RKO (cell line): ENCODE data around the gene CAPS.

Experiments used
- DNase-seq: peaks from one replicate; pipeline ENCODE4 v3.0.0-alpha.2; 2016; ENCODE audit warnings: low spot score

Gene CAPS

GRCh38 chr19:5910638-5910907 is 3.5 kb upstream of the CAPS start:
- no peak for DNase-seq

DNA sequence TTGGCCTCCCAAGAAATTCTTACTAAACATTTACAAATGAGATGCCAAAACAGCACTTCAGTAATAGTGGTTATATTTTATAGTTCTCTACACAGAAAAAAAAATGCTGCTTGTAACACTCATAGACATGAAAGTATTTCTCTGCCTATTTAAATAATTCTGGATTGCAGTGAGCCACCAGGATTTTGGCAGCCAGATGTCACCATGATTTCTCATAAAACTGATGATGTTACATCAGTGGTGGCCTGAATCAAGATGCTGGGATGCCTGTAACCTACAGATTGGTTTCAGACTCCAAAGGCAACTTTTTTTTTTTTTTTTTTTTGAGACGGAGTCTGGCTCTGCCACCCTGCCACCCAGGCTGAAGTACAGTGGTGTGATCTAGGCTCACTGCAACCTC is 2.7 kb upstream of the CAPS start:
- DNase-seq: no peak

GRCh38 chr19:5914358-5914774 is 312 bp downstream of the CAPS start:
- no peak for DNase-seq

GRCh38 chr19:5914946-5915781 is 1.1 kb downstream of the CAPS start:
- no peak for DNase-seq

DNA sequence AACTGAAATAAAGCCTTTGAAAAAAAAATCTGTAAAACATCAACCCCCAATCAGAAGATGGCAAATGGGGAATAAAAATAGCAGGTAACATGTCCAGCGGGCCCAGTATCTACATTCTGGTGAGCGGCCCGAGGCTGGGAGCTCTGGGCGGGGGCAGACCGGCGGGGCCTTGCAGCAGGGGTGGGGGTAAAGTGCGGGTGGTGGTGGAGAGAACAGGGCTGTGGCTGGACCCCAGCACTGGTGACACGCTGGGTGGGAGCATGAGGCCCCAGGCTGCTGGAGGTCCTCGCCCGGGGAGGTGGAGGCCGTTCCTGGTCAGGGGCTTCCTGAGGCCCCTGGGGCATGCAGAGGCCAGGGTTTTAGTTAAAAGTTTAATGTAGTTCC is 1.7 kb downstream of the CAPS start:
- DNase-seq: no peak

DNA sequence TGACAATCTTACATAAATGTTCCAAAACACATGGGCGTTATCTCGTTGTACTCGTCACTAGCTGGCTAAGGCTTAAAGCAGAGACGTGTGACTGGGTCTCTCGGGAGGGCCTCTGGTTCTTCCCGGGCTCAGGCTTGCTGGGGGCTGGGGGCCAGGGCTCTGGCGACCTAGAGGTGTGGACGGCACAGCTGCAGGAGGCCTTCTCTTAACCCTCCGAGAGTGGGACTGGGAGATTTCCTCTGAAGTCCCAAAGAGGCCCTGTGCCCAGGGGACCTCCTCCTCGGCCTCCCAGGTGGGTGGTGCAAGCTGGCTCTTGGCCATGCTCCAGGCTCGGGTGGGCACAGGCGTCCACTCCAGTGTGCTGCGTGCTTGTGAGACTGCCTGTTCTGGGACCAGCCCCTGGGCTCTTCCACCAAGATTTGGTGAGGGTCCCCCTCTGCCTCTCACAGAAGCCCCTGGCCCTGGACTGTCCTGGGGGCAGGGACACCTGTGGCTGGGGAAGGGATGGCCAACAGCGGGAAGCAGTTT is 2.2 kb downstream of the CAPS start:
- DNase-seq: no peak

DNA sequence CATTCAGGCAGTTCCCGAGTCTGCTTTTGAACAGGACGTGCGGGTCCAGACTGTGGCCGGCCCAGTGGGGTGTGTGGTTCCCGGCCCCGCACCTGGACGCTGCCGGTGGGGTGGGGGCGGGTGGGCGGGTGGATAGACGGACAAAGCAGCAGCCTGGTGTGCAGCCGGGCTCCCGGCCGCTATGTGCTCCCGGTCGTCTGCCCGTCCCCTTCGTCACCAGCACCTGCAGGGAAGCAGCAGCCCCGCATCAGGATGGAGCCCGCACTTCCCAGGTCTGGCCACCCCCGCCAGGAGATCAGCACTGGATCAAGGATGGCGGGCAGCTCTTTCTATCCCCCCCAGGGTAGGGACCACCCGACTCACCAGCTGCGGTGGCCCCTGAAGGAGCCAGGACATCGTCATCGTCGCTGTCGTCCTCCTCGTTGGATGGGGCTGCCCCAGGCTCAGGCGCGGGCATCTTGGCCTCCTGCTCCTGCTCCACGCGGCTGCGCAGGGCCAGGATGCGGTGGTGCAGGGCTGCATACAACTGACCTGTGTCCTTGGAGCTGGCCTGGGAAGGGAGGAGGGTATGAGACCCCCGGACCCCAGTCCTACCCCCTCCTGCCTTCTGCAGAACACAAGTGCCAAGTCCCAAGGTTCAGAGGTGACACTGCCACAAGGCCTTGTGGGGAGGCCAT is 3.5 kb downstream of the CAPS start:
- DNase-seq: no peak

- DNase-seq: no peak
These were observed 4.5 kb downstream of the CAPS start for GRCh38 chr19:5918463-5919079.

- DNase-seq: no peak
These were observed 7.6 kb downstream of the CAPS start for GRCh38 chr19:5921516-5922160.

GRCh38 chr19:5922161-5922545 is 8.1 kb downstream of the CAPS start:
- no peak for DNase-seq

DNA sequence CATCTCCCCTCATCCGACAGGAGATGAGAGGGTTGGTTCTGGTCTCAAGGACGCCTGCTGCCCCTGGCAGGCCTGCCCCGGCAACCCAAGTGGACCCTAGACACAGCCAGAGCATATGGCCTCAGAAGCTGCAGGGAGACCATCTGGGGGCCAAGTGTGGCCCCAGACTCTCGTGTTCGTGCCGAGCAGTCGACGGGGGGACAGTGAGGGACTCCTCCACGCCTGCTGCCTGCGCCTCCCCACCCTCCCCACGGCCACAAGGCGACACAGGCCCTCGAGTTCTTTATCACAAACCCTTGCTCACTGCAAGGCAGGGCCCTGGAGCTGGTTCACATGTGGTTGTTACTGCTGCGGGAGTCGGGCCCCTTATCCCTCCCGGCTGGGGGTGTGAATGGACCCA is 9.3 kb downstream of the CAPS start:
- DNase-seq: no peak

DNA sequence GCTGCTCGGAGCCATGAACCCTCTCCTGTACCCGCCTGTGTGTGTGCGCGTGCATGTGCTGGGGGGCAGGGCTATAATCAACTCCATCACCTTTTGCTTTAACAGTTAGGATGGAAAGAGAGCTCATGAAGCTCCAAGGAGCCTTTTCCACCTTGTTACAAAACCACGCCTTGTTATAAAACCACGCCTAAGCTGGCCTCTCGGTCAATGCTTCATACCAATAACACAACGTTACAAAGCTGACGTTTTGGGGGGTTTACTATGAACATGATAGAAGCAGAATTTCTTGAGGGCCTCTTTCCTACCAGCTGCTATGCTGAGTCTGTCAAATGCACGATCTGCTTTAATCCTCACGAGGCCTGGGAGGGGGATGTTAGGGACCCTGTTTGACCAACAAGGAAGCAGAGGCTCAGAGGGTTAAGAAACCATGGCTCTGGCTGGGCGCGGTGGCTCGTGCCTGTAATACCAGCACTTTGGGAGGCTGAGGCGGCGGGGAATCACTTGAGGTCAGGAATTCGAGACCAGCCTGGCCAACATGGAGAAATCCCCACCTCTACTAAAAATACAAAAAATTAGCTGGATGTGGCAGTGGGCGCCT is 11.9 kb downstream of the CAPS start:
- no peak for DNase-seq

DNA sequence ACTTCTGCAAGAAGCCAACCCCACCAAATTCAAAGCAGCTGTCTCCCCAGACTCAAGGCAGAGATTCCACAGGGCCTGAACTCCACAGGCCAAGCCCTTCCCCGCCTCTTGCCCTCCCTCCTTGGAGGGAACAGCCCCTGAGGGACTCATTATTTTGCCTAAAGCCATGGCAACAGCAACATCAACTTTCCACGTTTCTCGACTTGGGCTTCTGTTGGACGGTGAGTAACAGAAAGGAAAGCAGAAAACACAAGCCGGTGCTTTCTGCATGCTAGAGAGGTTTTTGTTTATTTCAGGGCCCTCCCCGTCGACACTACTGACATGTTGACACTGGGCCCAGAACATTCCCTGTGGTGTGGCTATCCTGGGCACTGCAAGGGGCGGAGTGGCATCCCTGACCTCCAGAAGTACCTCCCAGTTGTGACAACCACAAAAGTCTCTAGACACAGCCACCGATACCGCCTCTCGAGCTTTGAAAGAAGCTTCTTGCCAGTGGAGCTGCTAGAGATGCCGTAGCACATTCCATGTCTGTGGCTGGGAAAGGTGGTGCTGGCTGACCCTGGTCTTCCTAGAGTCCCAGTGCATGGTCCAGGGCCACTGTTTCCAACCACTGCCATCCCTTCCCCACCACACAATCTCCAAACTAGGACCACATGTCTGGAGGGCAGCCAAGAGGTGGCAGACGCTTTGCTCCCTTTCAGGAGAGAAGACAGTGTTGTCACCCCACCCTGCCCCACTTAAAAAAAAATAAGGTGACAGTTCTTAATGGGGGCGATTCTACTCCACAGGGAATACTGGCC is 12.8 kb downstream of the CAPS start:
- DNase-seq: no peak

DNA sequence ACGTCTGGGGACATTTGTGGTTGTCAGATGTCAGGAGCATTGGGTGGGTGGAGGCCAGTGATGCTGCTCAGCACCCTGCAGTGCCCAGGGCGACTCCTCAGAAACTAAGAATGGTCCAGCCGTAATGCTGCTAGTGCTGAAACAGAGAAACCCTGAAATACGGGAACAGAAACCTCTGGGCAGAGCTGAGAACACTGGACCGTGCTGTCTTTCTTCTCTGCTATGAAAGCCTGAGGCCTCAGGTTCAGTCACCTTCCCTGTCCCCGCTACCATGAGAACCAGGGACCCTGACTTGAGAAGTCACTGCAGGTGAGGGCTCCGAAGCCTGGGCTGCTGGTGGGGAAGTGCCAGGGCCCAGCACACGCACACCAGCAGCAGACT is 13.4 kb downstream of the CAPS start:
- no peak for DNase-seq

DNA sequence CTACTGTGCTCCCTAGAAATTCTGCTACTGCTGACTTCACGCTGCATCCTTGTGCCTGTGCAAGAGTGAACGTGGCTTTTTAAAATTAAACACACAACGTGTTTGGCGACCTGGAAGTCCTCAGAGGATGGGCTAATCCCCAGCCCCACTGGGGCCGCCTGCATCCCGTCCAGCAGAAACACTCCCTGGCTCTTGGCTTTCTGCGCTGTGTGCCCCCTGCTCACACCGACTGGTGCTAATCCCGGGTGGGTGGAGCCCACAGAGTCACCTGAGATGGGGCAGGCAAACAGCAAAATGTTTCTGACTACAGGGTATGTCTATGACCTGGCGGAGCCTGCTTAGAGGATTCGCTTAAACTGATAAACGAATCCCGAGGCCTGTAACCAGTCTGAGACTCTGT is 15.1 kb downstream of the CAPS start:
- no peak for DNase-seq

GRCh38 chr19:5929625-5930024 is 15.6 kb downstream of the CAPS start:
- no peak for DNase-seq

GRCh38 chr19:5931251-5931650 is 17.2 kb downstream of the CAPS start:
- no peak for DNase-seq

- no peak for DNase-seq
These were observed 18.1 kb downstream of the CAPS start for GRCh38 chr19:5932146-5932545.

DNA sequence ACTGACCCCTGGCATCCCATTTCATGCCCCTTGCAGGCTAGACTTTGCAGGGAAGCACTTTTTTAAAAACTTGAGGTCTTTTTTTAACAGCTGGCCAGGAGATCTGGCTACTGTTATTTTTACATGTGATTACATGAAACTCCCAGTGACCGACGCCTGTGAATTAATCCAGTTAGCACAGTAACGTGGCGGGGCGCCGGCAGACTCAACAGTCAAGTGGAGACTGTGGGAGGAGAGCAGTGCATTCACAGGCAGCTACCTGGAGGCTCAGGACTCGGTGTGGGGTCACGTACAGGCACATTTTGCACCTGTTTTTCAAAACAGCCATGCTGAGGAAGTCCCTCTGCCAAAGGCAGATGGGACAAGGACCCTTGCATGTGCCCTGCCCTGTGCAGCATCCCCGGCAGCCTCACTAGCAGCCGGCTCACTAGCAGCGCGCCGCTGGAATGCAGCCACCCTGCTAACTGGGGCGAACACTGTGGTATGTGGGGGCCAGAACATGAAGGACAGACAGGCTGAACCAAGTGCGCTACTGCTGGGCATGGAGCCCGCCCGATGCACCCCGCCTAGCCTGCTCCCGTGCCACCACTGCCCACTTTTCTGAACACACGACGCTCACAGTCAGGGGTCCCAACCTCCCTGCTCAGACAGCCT is 18.7 kb downstream of the CAPS start:
- no peak for DNase-seq

DNA sequence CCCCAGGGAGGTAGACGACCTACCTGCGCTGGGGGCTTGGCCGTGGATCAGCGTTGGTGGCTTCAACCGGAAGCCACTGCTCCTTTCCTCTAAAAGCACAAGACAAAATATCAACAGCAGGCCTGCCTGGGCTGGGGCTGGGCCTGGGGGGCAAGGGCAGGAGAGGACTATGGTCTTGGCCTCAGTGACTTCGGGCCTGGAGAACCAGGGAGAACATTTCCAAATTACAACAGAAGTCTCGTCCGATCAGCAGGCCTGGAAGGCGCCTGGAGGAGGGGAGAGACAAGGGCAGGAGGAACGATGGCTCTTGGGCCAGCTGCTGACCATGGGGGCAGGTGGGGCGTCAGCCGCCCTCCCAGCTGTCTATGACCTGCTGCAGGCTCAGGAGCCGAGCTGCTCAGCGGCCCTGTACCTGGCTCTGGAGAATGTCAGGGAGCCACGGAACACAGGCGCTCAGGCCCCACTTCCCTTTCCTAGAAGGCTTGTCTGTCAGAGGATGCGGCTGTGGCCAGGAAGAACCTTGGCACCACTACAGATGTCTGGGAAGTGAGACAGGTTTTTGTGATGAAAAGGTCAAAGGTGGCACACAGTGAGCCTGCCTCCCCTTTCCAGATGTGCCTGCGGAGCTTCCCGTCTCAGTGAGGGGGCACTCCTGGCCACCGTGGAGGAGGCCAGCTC is 19.5 kb downstream of the CAPS start:
- DNase-seq: no peak

GRCh38 chr19:5934069-5934401 is 20.0 kb downstream of the CAPS start:
- DNase-seq: no peak
